Tibial nerve (tissue), 4 donors: ENCODE measurements around the gene PARN. TPM values are rescaled to one million over a fixed set of nuclear protein-coding genes. Genes with fewer than 3 reads are reported as not detected.
"Not testable (repeated sequence)": the region's sequence is repeated elsewhere in the genome, so short reads cannot be mapped to it uniquely, and the experiment has no call there.

ENCODE experiments used
- DNase-seq, 2 donors: peaks; one replicate each; pipeline ENCODE4 v3.0.0-alpha.2; 2019; ENCODE audit warnings: low spot score in 2 of 2
- H3K27ac ChIP-seq, 4 donors: fragments of 200-600 bp; sonication (generic) in 3 of 4; one replicate each; pipeline ENCODE4 v1.5.1; 2017 to 2019; ENCODE audit warnings: mild to moderate bottlenecking in 1 of 4
- H3K27me3 ChIP-seq, 2 donors: fragments of 200-600 bp; sonication (generic) in 1 of 2; one replicate each; pipeline versions ENCODE4 v1.5.1 to v1.6.0; 2017 to 2019
- H3K36me3 ChIP-seq, 3 donors: fragments of 200-600 bp; sonication (generic); one replicate each; pipeline ENCODE4 v1.5.1; 2018 to 2019
- H3K4me1 ChIP-seq, 4 donors: fragments of 200-600 bp; sonication (generic) in 3 of 4; one replicate each; pipeline ENCODE4 v1.5.1; 2017 to 2019
- H3K4me3 ChIP-seq, 4 donors: fragments of 200-600 bp; sonication (generic) in 3 of 4; one replicate each; pipeline ENCODE4 v1.5.1; 2017 to 2019; ENCODE audit warnings: mild to moderate bottlenecking in 1 of 4, moderate library complexity in 1 of 4
- H3K9me3 ChIP-seq, 4 donors: fragments of 200-600 bp; sonication (generic) in 3 of 4; one replicate each; pipeline ENCODE4 v1.5.1; 2017 to 2019
- EP300 ChIP-seq, 2 donors: sonication (generic); formaldehyde crosslinking; IDR thresholded peaks; one replicate each; pipeline ENCODE4 v1.6.1; 2017; ENCODE audit warnings: antibody characterized with exemption in 2 of 2, mild to moderate bottlenecking in 1 of 2
- POLR2A ChIP-seq, 2 donors: fragments of 450-650 bp; IDR thresholded peaks; one replicate each; pipeline ENCODE4 v1.6.1; 2017; ENCODE audit warnings: antibody characterized with exemption in 2 of 2, mild to moderate bottlenecking in 2 of 2, moderate library complexity in 2 of 2
- WGBS, 2 donors: methylation state at CpG; one replicate each; pipeline ENCODE4 v1.1.5; 2018; 5-methylcytosine and 5-hydroxymethylcytosine counted together
- total RNA-seq, 4 donors: library from RNA; depleted of rRNA; stranded (reverse); fragments of >200 nt; gene quantifications; one replicate each; pipeline ENCODE4 v1.1.0, GENCODE V29; 2016
- TF ChIP-seq, protein P1 (sequence below), 5 experiments: fragments of 200-600 bp in 3 of 5; fragments of 450-650 bp in 2 of 5; sonication (generic) in 3 of 5; IDR thresholded peaks; one replicate each; pipeline ENCODE4 v1.5.1; 2016 to 2019; ENCODE audit warnings: antibody characterized with exemption in 5 of 5, mild to moderate bottlenecking in 3 of 5, moderate library complexity in 2 of 5

Gene PARN
- total RNA-seq, 4 donors from 2014 or later = 36.5 to 49.8 (median 40.6) TPM

DNA sequence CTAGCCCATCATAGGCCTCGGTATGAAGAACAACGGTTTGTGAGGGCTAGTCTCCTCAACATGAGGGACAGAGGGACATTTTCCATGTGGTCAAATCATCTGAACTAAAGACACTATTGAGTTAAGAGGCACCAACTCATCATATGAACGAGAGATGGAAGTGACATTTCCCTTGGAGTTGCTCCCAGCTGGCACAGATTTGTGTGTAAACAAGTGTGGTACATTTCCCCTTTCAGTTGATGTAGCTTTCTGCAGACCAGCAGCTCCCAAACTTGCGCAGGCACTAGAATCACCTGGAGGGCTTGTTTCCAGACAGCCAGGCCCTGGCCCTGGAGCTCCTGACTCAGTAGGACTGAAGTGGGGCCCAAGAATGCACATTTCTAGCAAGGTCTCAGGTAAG lies 205.5 kb downstream of the PARN start:
- TF ChIP-seq, protein P1, sequence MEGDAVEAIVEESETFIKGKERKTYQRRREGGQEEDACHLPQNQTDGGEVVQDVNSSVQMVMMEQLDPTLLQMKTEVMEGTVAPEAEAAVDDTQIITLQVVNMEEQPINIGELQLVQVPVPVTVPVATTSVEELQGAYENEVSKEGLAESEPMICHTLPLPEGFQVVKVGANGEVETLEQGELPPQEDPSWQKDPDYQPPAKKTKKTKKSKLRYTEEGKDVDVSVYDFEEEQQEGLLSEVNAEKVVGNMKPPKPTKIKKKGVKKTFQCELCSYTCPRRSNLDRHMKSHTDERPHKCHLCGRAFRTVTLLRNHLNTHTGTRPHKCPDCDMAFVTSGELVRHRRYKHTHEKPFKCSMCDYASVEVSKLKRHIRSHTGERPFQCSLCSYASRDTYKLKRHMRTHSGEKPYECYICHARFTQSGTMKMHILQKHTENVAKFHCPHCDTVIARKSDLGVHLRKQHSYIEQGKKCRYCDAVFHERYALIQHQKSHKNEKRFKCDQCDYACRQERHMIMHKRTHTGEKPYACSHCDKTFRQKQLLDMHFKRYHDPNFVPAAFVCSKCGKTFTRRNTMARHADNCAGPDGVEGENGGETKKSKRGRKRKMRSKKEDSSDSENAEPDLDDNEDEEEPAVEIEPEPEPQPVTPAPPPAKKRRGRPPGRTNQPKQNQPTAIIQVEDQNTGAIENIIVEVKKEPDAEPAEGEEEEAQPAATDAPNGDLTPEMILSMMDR (IDR thresholded peaks at IDR 0.05) = no peak
- TF ChIP-seq EP300 (IDR thresholded peaks at IDR 0.05) (no peak), POLR2A (IDR thresholded peaks at IDR 0.05) (no peak)
- WGBS, 2 donors = 64 to 81% methylated on average over 4 of the region's 4 CpGs

DNA sequence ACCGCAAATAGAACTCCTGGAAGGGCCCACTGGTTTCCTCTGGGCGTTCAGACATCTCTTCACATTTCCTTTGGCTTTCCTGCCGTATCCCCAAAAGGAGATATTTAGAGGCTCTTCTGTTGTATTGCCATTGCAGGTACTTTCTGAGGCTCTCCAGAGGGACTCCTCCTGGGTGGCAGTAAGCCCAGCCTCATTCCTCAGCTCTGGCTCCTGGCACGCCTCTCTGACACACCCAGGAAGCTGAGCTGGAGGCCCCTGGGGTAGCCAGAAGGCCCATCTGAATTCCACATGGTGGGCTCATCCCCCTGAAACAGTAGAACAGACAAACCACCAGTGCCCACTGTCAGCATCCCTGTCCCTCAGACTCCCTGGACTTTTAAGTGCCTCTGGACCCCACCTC lies 206.7 kb downstream of the PARN start:
- TF ChIP-seq, protein P1 (IDR thresholded peaks at IDR 0.05) = no peak
- TF ChIP-seq POLR2A (IDR thresholded peaks at IDR 0.05) (no peak), EP300 (IDR thresholded peaks at IDR 0.05) (no peak)
- no peaks in the 10 kb centered on the region for H3K9me3 ChIP-seq
- H3K27me3 ChIP-seq = no peaks in the 10 kb centered on the region
- H3K4me3 ChIP-seq = no peak overlapping the region
- H3K4me1 ChIP-seq = peaks cover 0 to 13% (median 0%) of the 10 kb centered on the region in 4 donors
- DNase-seq = no peak
- no peaks in the 10 kb centered on the region for H3K36me3 ChIP-seq
- 71 to 83% methylated on average over 4 of the region's 4 CpGs for WGBS, 2 donors
- no peak overlapping the region for H3K27ac ChIP-seq

More for the DNA sequence above, 205.5 kb downstream of the PARN start:
- Histone ChIP-seq H3K4me3 (no peak overlapping the region), H3K9me3 (no peaks in the 10 kb centered on the region), H3K36me3 (no peaks in the 10 kb centered on the region), H3K27me3 (no peaks in the 10 kb centered on the region), H3K27ac (no peak overlapping the region), H3K4me1 (peaks cover 0 to 13% (median 0%) of the 10 kb centered on the region in 4 donors)
- DNase-seq = no peak

DNA sequence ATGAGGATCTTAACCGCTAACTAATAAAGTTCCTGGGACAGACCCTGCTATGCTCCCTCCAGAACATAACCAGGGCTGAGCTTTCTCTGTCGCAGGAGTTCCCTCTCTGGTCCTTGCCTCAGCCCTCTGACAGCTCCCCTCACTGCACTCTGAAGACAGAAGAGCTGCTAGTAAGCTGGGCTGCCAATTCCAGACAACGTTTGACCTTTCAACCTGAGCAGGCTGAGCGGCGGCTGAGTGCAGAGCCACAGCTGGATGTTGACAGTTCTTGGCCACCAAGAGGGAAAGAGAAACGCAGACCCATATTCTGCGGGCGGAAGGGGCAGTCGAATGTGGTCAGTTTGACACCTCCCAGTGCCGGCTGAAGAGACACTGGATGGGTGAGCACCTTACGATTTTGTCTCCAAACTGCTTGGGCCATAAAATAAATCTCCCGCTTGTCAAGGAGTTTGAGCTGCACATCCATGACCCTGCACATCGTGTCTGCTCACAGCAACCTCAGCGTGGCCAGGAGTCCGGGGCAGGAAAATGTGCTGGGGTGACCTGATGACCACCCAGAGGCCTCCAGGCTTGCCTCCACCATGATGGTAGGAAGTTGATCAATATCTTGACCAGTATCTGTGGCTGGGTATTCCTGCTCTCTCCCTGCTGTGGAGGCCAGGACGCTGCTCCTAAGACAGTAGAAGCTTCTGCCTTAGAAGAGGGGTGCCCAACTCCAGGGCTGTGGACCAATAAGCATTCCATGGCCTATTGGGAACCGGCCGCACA lies 209.2 kb downstream of the PARN start:
- Histone ChIP-seq H3K36me3 (no peaks in the 10 kb centered on the region), H3K4me1 (no peaks in the 10 kb centered on the region), H3K27ac (no peak overlapping the region), H3K4me3 (no peak overlapping the region), H3K27me3 (no peaks in the 10 kb centered on the region), H3K9me3 (peaks cover 0 to 3% (median 0%) of the 10 kb centered on the region in 4 donors)
- TF ChIP-seq EP300 (IDR thresholded peaks at IDR 0.05) = no peak
- TF ChIP-seq, protein P1 (IDR thresholded peaks at IDR 0.05) = no peak
- no peak for TF ChIP-seq POLR2A (IDR thresholded peaks at IDR 0.05)
- DNase-seq = no peak
- WGBS, 2 donors = 66 to 67% methylated on average over 16 to 18 of the region's 18 CpGs

DNA sequence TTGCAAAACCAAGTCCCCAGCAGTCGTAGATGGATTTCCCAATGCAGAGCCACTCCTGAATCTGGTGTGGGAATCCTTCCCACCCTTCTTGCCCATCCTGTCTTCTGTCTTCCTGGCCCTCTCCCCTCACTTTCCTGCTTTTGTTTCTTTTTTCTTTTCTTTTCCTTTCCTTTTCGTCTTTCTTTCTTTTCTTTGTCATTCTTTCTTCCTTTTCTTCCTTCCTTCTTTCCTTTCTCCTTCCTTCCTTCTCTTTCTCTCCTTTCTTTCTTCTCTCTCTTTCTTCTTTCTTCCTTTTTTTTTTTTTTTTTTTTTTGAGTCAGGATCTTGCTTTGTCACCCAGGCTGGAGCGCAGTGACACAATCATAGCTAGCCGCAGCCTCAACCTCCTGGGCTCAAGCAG lies 209.8 kb downstream of the PARN start:
- H3K27ac ChIP-seq, DNase-seq: not testable (repeated sequence)
- 86 to 88% methylated on average over 4 of the region's 4 CpGs for WGBS, 2 donors

DNA sequence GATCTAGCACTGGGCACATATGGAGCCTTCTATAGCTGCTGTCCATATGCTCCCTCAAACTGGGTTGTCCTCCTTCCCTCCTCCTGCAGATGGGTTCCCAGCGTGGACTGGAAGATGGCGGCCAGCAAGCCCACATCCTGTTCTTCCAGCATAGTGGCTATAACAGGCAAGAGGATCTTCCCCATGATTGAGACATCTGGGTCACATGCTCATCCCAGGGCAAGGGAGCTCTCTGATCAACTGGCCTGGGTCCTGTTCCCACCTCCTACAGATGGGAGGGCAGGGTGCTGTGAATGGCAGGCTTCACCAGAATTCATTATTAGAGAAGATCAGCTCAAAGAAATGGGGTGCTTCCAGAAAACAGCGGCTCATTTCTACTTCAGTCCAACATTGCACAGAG lies 210.2 kb downstream of the PARN start:
- Histone ChIP-seq H3K4me3 (no peak overlapping the region), H3K36me3 (no peaks in the 10 kb centered on the region), H3K27ac (no peak overlapping the region), H3K9me3 (peaks cover 0 to 3% (median 0%) of the 10 kb centered on the region in 4 donors), H3K4me1 (no peaks in the 10 kb centered on the region), H3K27me3 (no peaks in the 10 kb centered on the region)
- TF ChIP-seq, protein P1 (IDR thresholded peaks at IDR 0.05) = no peak
- TF ChIP-seq POLR2A (IDR thresholded peaks at IDR 0.05) (no peak), EP300 (IDR thresholded peaks at IDR 0.05) (no peak)
- 86% methylated on average over 3 of the region's 3 CpGs for WGBS, 2 donors
- no peak for DNase-seq

More for the DNA sequence above, 209.8 kb downstream of the PARN start:
- H3K4me3 ChIP-seq, H3K36me3 ChIP-seq, H3K27me3 ChIP-seq, H3K4me1 ChIP-seq, H3K9me3 ChIP-seq: not testable (repeated sequence)
